ENCODE results near the gene PLCD1. TPM values are rescaled to one million over a fixed set of nuclear protein-coding genes. Genes with fewer than 3 reads are reported as not detected.

The PLCD1 gene
- total and polyA plus RNA-seq, 2 of the 13 experiments (the other 11 are each of a cell fraction or from before 2014, with no cell fraction given) = 10.1 to 12.4 TPM

DNA sequence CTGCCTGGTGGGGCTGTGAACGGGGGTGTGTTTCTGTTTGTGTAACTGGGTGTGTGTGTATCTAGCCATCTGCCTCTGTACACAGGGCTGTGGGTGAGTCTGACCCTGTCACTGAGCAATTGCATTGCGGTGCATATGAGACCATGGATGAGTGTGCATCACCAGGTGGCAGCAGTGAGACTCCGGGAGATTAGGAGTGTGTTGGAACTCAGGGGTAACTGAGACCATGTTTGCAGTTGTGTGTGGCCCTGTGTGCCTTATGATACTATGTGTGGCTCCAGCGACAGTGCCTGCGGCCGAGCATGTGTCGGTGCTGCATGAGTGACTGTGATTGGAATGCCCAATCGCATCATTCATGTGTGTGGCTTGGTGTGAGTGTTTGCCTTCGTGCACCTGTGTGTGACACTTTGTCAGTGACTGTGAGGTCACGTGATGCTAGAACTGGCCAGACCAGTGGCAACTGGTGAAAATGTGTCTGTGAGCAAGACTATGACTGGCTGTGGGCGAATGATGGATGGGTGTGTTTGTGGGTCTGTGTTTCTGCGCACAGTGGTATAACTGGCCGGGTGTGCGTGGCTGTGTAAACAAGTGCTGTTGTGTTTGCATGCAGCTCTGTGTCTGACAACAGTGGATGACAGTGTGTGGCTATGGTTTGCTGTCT lies 24.9 kb downstream of the PLCD1 start (continued):
- TF ChIP-seq, protein P1, sequence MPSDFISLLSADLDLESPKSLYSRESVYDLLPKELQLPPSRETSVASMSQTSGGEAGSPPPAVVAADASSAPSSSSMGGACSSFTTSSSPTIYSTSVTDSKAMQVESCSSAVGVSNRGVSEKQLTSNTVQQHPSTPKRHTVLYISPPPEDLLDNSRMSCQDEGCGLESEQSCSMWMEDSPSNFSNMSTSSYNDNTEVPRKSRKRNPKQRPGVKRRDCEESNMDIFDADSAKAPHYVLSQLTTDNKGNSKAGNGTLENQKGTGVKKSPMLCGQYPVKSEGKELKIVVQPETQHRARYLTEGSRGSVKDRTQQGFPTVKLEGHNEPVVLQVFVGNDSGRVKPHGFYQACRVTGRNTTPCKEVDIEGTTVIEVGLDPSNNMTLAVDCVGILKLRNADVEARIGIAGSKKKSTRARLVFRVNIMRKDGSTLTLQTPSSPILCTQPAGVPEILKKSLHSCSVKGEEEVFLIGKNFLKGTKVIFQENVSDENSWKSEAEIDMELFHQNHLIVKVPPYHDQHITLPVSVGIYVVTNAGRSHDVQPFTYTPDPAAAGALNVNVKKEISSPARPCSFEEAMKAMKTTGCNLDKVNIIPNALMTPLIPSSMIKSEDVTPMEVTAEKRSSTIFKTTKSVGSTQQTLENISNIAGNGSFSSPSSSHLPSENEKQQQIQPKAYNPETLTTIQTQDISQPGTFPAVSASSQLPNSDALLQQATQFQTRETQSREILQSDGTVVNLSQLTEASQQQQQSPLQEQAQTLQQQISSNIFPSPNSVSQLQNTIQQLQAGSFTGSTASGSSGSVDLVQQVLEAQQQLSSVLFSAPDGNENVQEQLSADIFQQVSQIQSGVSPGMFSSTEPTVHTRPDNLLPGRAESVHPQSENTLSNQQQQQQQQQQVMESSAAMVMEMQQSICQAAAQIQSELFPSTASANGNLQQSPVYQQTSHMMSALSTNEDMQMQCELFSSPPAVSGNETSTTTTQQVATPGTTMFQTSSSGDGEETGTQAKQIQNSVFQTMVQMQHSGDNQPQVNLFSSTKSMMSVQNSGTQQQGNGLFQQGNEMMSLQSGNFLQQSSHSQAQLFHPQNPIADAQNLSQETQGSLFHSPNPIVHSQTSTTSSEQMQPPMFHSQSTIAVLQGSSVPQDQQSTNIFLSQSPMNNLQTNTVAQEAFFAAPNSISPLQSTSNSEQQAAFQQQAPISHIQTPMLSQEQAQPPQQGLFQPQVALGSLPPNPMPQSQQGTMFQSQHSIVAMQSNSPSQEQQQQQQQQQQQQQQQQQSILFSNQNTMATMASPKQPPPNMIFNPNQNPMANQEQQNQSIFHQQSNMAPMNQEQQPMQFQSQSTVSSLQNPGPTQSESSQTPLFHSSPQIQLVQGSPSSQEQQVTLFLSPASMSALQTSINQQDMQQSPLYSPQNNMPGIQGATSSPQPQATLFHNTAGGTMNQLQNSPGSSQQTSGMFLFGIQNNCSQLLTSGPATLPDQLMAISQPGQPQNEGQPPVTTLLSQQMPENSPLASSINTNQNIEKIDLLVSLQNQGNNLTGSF (CRISPR knock-in tag; IDR thresholded peaks at IDR 0.05) = 0 out of 2 replicates have a peak, but pooled peaks have one; percentile 25
- TF ChIP-seq MEF2D (CRISPR knock-in tag; IDR thresholded peaks at IDR 0.05) (peak; percentile 37; the same call in 1 of the 2 replicates), CEBPZ (IDR thresholded peaks at IDR 0.05; ENCODE audit: low read length) (no peak), ZNF496 (CRISPR knock-in tag; IDR thresholded peaks at IDR 0.05; ENCODE audit: insufficient replicate concordance) (no peak), TOE1 (CRISPR knock-in tag; IDR thresholded peaks at IDR 0.05) (0 out of 2 replicates have a peak, but pooled peaks have one; percentile 48), ZNF83 (CRISPR knock-in tag; IDR thresholded peaks at IDR 0.05; ENCODE audit: borderline replicate concordance) (no peak), IRF1 (CRISPR knock-in tag; IDR thresholded peaks at IDR 0.05; ENCODE audit: low read depth) (no peak), UBTF (CRISPR knock-in tag; IDR thresholded peaks at IDR 0.05) (no peak; the same call in 1 of the 2 replicates), MTERF4 (CRISPR knock-in tag; IDR thresholded peaks at IDR 0.05) (no peak), ZNF614 (CRISPR knock-in tag; IDR thresholded peaks at IDR 0.05; ENCODE audit: borderline replicate concordance) (peak; percentile 38), SNRNP70 (IDR thresholded peaks at IDR 0.05; ENCODE audit: low read depth, low read length) (no peak)
- TF ChIP-seq, protein P2, sequence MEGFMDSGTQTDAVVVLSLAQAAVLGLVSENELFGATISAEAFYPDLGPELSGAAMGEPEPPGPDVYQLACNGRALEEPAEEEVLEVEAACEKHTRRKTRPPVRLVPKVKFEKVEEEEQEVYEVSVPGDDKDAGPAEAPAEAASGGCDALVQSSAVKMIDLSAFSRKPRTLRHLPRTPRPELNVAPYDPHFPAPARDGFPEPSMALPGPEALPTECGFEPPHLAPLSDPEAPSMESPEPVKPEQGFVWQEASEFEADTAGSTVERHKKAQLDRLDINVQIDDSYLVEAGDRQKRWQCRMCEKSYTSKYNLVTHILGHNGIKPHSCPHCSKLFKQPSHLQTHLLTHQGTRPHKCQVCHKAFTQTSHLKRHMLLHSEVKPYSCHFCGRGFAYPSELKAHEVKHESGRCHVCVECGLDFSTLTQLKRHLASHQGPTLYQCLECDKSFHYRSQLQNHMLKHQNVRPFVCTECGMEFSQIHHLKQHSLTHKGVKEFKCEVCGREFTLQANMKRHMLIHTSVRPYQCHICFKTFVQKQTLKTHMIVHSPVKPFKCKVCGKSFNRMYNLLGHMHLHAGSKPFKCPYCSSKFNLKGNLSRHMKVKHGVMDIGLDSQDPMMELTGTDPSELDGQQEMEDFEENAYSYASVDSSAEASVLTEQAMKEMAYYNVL (CRISPR knock-in tag; IDR thresholded peaks at IDR 0.05; ENCODE audit: borderline replicate concordance) = 0 out of 2 replicates have a peak, but pooled peaks have one; percentile 50

All from HepG2 (cell line).